GM19468 (cell line): ENCODE results near the gene MCTP1.
A peak's percentile ranks its signal among the peaks of the same experiment; 100 is the strongest.

Source experiments
- ATAC-seq: cut with Tn5 transposase; IDR thresholded peaks from one replicate; pipeline ENCODE4 v1.9.1; 2021; ENCODE audit warnings: mild to moderate bottlenecking, moderate library complexity, moderate number of reproducible peaks; ENCODE audit not compliant: unreplicated experiment; ENCODE audit errors: extremely low read depth

MCTP1 gene

GRCh38 chr5:95284572-95285408 is at the start of gene MCTP1:
Gene MCTP1 (minus strand): TSS chr5:95285094.
- peak; percentile 28 for ATAC-seq

- ATAC-seq: no peak
Measured at GRCh38 chr5:95332158-95332557, 47.3 kb upstream of the MCTP1 start.

DNA sequence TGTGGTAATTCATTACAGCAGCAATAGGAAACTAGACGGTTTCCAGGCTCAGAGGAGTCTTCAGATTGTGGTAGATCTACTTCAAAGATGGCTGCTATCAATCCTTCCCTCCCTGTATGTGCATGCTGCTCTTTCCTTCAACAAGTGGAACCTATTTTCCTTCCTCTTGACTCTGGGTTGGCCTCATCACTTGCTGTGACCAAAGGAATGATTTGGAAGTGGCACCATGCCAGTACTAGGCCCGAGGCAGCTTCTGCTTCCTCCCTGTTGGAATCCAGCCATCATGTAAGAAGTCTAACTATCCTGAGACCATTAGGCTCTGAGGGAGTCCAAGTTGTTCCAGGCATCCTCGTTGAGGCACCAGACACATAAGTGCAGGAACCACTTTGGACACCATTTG is 46.5 kb upstream of the MCTP1 start:
- ATAC-seq: no peak

GRCh38 chr5:95327211-95327610 is 42.3 kb upstream of the MCTP1 start:
- no peak for ATAC-seq

DNA sequence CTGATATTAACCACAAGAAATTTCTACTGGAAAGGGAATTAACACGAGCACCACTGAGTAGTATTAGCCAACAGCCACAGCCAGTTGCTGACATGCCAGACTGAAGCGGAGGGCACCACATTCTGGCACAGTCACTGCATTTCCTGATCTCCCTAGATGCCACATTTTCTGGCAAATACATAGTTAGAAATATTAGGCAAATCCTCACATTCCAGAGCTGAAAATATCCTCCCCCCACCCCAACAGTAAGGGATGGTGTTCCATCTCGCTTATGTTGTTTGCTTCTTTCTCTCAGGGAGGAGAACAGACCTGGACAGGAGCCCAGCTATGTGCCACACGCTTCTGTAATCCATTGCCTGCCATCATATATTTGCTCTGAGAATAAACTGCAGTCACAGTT is 32.8 kb upstream of the MCTP1 start:
- ATAC-seq: no peak

DNA sequence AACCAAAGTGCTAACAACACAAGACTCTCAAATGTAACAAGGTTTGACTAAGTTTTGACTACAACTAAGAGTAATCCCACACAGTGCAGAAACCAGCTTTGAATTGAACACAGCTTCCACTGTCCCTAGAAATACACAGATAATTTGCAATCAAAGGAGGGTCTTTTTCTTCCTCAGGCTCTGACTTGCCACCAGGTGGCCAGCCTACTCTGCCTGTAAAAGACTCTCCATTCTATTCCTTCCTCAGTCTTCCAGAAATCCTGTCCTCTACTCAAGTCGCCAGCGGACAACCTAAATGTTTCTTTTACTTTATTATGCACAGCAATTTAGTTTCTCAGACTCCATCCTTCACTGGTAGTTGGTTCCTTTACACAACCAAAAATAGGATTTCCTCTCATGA is 32.2 kb upstream of the MCTP1 start:
- ATAC-seq: no peak

DNA sequence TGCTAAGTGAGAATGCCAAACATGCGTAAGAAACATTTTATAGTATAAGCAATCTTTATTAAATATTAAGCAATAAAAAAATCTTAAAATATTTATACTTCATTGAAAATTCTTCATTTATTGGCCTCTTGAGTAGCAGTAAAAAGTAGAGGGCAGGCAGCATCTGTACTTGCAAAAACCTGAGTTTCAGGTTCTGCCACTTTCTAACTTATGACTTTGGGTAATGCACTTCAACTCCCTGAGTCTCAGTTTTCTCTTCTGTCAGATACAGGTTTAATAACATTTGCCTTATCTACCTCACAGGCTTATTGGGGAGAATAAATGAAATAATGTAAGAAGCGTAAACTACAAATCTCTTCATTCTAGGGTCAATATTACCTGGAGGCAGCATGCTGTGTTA is 19.8 kb upstream of the MCTP1 start:
- ATAC-seq: no peak

GRCh38 chr5:95298651-95299050 is 13.8 kb upstream of the MCTP1 start:
- no peak for ATAC-seq

- no peak for ATAC-seq
Measured at GRCh38 chr5:95296291-95296690, 11.4 kb upstream of the MCTP1 start.

GRCh38 chr5:95285409-95285755 is 488 bp upstream of the MCTP1 start:
- no peak for ATAC-seq

GRCh38 chr5:95283761-95284571 is 928 bp downstream of the MCTP1 start:
- ATAC-seq: no peak

- ATAC-seq: no peak
Measured at GRCh38 chr5:95283022-95283615, 1.8 kb downstream of the MCTP1 start.

DNA sequence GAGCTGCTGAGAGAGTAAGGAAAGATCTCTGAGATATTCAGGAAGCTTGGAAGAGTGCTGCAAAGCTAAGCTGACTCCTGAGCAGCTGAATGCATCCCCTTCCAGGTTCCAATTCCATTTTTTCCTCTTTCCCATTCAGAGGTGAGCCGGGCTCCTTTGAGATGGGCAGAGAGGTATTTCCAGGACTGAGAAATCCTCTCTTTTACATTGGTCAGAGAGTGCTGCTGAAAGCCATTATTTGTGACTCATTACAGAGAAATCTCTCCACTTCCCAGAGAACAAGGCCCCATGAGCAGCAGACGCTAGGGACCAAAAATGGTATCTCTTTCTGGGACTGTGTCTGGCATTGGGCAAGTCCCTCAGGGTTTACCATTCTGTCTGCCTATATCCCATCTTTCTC is 3.7 kb downstream of the MCTP1 start:
- no peak for ATAC-seq

DNA sequence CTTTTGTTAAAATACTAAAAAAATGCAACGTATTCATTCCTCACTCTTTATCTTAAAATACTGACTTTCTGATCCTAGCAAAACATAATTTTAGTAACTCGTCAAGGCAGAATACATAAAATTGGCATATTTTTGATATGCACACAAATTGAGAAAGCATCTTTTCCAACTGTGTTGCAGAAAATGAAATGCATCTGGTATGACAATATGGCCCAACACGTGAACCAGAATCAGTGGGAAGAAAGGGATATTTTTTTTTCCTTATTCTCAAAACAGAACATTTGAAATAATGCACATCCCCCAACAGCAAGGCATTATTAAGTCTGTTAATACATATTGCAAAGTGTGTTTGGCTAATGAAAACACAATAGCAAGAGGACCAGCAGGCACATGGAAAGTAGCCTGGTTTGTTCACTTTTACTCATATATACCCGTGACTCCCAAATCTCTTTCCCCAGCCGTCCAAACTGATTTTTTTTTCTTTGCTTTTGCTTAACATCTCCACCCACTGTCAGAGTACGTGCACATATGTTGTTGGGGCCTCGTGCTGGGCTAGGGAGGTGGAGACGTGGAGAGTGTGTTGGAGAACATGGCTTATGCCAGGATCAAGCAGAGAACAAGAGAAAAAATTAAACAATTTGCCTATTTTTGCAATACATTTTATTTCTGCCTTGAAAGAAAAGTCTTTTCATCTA is 4.3 kb downstream of the MCTP1 start:
- no peak for ATAC-seq

- ATAC-seq: no peak
Measured at GRCh38 chr5:95274011-95274410, 10.9 kb downstream of the MCTP1 start.

DNA sequence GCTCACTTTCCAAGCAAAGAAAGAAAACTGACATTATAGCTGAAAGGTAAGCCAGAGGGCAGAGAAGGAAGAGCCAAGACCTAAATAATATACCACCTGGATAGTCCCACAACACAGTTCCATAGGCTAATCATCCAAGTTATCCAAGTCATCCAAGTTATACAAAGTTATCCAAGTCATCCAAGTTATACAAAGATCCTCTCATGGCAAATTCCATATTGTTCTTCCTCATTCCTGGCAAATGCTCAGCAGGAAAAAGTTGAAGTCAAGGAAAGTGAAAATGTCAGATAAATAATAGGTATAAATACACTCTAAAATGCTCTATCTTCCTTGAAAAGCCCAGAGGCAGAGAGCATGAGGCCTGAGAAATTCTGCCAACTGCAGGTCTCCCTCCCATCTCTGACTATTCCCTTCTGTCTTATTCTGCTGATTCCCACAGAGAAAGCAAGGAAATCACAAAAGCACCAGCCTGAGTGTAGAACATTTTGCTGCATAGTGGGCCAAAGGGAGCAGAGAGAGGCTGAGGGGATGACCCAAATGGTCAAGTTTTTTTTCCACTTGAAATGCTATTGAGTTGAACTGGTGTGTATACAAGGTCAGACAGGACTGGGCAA is 12.5 kb downstream of the MCTP1 start:
- no peak for ATAC-seq

- no peak for ATAC-seq
Measured at GRCh38 chr5:95262933-95263660, 21.8 kb downstream of the MCTP1 start.

DNA sequence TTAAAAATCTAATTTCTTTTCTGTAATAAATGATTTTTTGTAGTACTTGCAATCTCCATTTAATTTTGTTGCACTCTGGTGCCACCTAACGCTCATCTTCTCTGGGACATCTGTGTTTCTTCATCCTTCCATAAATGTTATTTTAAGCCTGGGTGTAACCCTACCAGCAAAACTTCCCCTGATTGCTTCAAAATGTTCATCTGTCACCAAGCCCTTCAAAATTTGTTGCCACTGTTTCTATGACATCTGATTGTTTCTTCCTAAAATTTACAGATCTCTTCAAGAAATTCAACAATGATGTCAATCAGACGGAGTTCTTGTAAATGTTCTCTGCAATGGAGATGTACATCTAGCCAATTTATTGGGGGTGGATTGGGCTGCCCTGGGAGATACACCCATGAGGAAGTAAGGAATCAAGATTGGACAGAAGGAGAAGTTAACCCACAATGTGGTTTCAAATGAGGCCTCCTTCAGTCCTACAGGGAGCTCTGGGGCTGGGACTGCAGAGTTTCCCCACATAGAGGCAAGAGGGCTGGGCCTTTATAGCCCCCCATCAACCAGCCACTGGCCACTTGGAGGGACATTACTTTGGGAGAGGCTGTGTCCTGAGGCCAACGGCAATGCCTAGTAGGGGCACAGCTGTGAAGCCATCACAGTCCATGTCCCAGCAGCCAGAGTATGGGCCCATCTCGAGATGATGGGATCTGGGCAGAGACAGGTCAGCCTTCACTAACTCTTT is 23.3 kb downstream of the MCTP1 start:
- ATAC-seq: no peak

- ATAC-seq: no peak
Measured at GRCh38 chr5:95256991-95257390, 27.9 kb downstream of the MCTP1 start.
